ENCODE results near the gene CSRP3.

GRCh38 chr11:19187114-19187832 lies 14.5 kb downstream of the CSRP3 start:
- TF ChIP-seq EZH2 (IDR thresholded peaks at IDR 0.05; ENCODE audit: borderline replicate concordance, insufficient read depth, low read length, poor library complexity, severe bottlenecking) = no peak
- no peak for TF ChIP-seq CTCF (IDR thresholded peaks at IDR 0.05; ENCODE audit: poor library complexity, severe bottlenecking)
- no peak for TF ChIP-seq RAD21 (conservative IDR thresholded peaks at IDR 0.05)
- no peak for TF ChIP-seq POLR2AphosphoS5 (IDR thresholded peaks at IDR 0.05)
